ENCODE measurements around the gene EPHA4.
A peak's percentile ranks its signal among the peaks of the same experiment; 100 is the strongest.
"Not testable (repeated sequence)": the region's sequence is repeated elsewhere in the genome, so short reads cannot be mapped to it uniquely, and the experiment has no call there.

Gene EPHA4

GRCh38 chr2:221535824-221536223 lies 36.3 kb downstream of the EPHA4 start:
- no peak for DNase-seq (ENCODE audit: low spot score)

GRCh38 chr2:221533299-221533698 lies 38.8 kb downstream of the EPHA4 start:
- no peak for DNase-seq (ENCODE audit: low spot score)

GRCh38 chr2:221532641-221533040 lies 39.5 kb downstream of the EPHA4 start:
- DNase-seq (ENCODE audit: low spot score) = no peak

GRCh38 chr2:221530653-221531037 lies 41.5 kb downstream of the EPHA4 start:
- DNase-seq (ENCODE audit: low spot score) = no peak

GRCh38 chr2:221529943-221530652 lies 42.0 kb downstream of the EPHA4 start:
- no peak for DNase-seq (ENCODE audit: low spot score)

GRCh38 chr2:221529177-221529942 lies 42.7 kb downstream of the EPHA4 start:
- DNase-seq (ENCODE audit: low spot score) = no peak

GRCh38 chr2:221527776-221528309 lies 44.3 kb downstream of the EPHA4 start:
- no peak for DNase-seq (ENCODE audit: low spot score)

- DNase-seq (ENCODE audit: low spot score) = no peak
Observed at GRCh38 chr2:221524158-221524557, 47.9 kb downstream of the EPHA4 start.

GRCh38 chr2:221521233-221521845 lies 50.8 kb downstream of the EPHA4 start:
- no peak for DNase-seq (ENCODE audit: low spot score)

- DNase-seq (ENCODE audit: low spot score) = no peak
Observed at GRCh38 chr2:221518935-221519625, 53.0 kb downstream of the EPHA4 start.

- peak; percentile 69 for DNase-seq (ENCODE audit: low spot score)
Observed at GRCh38 chr2:221518201-221518934, 53.7 kb downstream of the EPHA4 start.

- peak; percentile 89 for DNase-seq (ENCODE audit: low spot score)
Observed at GRCh38 chr2:221517696-221518151, 54.4 kb downstream of the EPHA4 start.

- DNase-seq (ENCODE audit: low spot score) = no peak
Observed at GRCh38 chr2:221517146-221517695, 54.9 kb downstream of the EPHA4 start.

- no peak for DNase-seq (ENCODE audit: low spot score)
Observed at GRCh38 chr2:221515864-221516263, 56.2 kb downstream of the EPHA4 start.

- DNase-seq (ENCODE audit: low spot score) = no peak
Observed at GRCh38 chr2:221514305-221515040, 57.6 kb downstream of the EPHA4 start.

- DNase-seq (ENCODE audit: low spot score) = no peak
Observed at GRCh38 chr2:221513232-221513631, 58.9 kb downstream of the EPHA4 start.

GRCh38 chr2:221511325-221511724 lies 60.8 kb downstream of the EPHA4 start:
- not testable (repeated sequence) for DNase-seq (ENCODE audit: low spot score)

- DNase-seq (ENCODE audit: low spot score) = no peak
Observed at GRCh38 chr2:221506469-221506868, 65.6 kb downstream of the EPHA4 start.

GRCh38 chr2:221505605-221506004 lies 66.5 kb downstream of the EPHA4 start:
- no peak for DNase-seq (ENCODE audit: low spot score)

GRCh38 chr2:221504905-221505304 lies 67.2 kb downstream of the EPHA4 start:
- DNase-seq (ENCODE audit: low spot score) = no peak

Data from activated CD4-positive, alpha-beta T cell treated with anti-CD3 and anti-CD28 coated beads, Interleukin-2, Interleukin-4, amounts not matched to agents 100 ng/mL and 50 ng/mL, durations not matched to agents 16 hours and 8 hours (primary cell).